ENCODE results near the gene SEPTIN12.

DNA sequence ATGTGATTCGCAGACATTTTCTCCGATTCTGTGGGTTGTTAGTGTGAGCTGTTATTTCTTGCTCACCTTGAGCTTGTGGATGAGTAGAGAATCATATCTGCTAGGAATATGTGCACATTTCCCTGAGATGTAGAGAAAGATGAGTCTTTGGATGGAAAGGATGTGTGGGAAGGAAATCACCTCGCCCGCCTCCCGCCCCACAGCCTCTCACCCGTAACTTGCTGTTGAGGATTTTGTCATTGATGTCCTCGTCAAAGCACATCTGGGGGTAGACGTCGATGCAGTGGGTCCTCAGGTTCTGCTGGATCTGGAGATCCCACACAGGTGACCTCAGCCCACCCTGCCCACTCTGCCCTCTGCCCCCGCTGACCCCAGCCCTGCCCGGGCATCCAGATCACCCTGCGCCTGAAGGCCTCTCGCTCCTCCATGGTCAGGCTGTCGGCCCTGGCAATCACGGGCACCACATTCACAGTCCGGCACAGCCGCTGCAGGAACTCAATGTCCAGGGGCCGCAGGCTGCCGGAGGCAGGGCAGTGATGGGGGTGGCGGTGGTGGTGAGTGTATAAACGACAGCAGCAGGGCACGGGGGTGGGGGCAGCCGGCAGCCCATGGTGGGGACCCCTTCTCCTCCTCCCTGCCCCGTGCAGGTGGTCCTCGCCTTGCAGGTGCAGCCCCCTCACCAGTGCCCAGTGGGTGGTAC, 4.7 kb downstream of the SEPTIN12 start:
- TF ChIP-seq, protein P1, sequence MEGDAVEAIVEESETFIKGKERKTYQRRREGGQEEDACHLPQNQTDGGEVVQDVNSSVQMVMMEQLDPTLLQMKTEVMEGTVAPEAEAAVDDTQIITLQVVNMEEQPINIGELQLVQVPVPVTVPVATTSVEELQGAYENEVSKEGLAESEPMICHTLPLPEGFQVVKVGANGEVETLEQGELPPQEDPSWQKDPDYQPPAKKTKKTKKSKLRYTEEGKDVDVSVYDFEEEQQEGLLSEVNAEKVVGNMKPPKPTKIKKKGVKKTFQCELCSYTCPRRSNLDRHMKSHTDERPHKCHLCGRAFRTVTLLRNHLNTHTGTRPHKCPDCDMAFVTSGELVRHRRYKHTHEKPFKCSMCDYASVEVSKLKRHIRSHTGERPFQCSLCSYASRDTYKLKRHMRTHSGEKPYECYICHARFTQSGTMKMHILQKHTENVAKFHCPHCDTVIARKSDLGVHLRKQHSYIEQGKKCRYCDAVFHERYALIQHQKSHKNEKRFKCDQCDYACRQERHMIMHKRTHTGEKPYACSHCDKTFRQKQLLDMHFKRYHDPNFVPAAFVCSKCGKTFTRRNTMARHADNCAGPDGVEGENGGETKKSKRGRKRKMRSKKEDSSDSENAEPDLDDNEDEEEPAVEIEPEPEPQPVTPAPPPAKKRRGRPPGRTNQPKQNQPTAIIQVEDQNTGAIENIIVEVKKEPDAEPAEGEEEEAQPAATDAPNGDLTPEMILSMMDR (IDR thresholded peaks at IDR 0.05): no peak
- no peak for TF ChIP-seq EZH2 (IDR thresholded peaks at IDR 0.05; ENCODE audit: borderline replicate concordance, insufficient read depth, low read depth, low read length, poor library complexity, severe bottlenecking)

Data from B cell (primary cell).